ENCODE measurements around the gene LETMD1. TPM values are rescaled to one million over a fixed set of nuclear protein-coding genes. Genes with fewer than 3 reads are reported as not detected.

Gene LETMD1
- total and polyA plus RNA-seq, 9 of the 15 experiments (the other 6 are each of a cell fraction or from before 2014, with no cell fraction given), result 58.7 to 163 (median 75.4) TPM

GRCh38 chr12:51082561-51083125 lies 34.5 kb downstream of the LETMD1 start (continued):
- TF ChIP-seq PBX2 (CRISPR knock-in tag; IDR thresholded peaks at IDR 0.05; ENCODE audit: low read depth) (no peak), PBX2 (tag; conservative IDR thresholded peaks at IDR 0.05; ENCODE audit: low read depth) (no peak), GABPA (tag; conservative IDR thresholded peaks at IDR 0.05; ENCODE audit: low read depth) (no peak), MLLT1 (IDR thresholded peaks at IDR 0.05) (peak; percentile 55 to 80; a peak in 2 of 4 replicates), CCAR2 (IDR thresholded peaks at IDR 0.05; ENCODE audit: low read depth, low read length) (no peak), ELF2 (CRISPR knock-in tag; IDR thresholded peaks at IDR 0.05) (0 out of 2 replicates have a peak, but pooled peaks have one; percentile 16), HDAC1 (IDR thresholded peaks at IDR 0.05) (0 out of 4 replicates have a peak, but pooled peaks of 1 of the 2 experiments have one; percentile 69), HBP1 (CRISPR knock-in tag; IDR thresholded peaks at IDR 0.05) (peak; percentile 58; the same call in 1 of the 2 replicates), RNF2 (IDR thresholded peaks at IDR 0.05) (no peak), FOXK1 (CRISPR knock-in tag; IDR thresholded peaks at IDR 0.05; ENCODE audit: borderline replicate concordance) (no peak), ELF4 (CRISPR knock-in tag; IDR thresholded peaks at IDR 0.05) (peak; percentile 25; the same call in 1 of the 2 replicates), ADNP (tag; IDR thresholded peaks at IDR 0.05) (no peak), SIN3A (IDR thresholded peaks at IDR 0.05; ENCODE audit: borderline replicate concordance in 2 of 2, control insufficient read depth in 1 of 2, low read depth in 2 of 2, low read length in 2 of 2) (no peak), TAF1 (IDR thresholded peaks at IDR 0.05; ENCODE audit: control insufficient read depth, extremely low read depth, insufficient read depth, low read length, severe bottlenecking) (no peak), TFAM (CRISPR knock-in tag; conservative IDR thresholded peaks at IDR 0.05) (no peak), USF1 (CRISPR knock-in tag; IDR thresholded peaks at IDR 0.05) (peak; percentile 15; the same call in 1 of the 2 replicates), BRD9 (IDR thresholded peaks at IDR 0.05; ENCODE audit: low read depth, partially characterized antibody) (no peak), ZNF239 (CRISPR knock-in tag; IDR thresholded peaks at IDR 0.05) (no peak), SAP30 (IDR thresholded peaks at IDR 0.05; ENCODE audit: borderline replicate concordance, insufficient read depth, low read depth, low read length, poor library complexity, severe bottlenecking) (no peak), DDX20 (tag; IDR thresholded peaks at IDR 0.05; ENCODE audit: low read depth) (no peak), RBFOX2 (IDR thresholded peaks at IDR 0.05; ENCODE audit: low read depth, low read length) (no peak), ZNF41 (CRISPR knock-in tag; conservative IDR thresholded peaks at IDR 0.05) (no peak)

Data from K562 (cell line).